ENCODE measurements around the gene LCN15.

DNA sequence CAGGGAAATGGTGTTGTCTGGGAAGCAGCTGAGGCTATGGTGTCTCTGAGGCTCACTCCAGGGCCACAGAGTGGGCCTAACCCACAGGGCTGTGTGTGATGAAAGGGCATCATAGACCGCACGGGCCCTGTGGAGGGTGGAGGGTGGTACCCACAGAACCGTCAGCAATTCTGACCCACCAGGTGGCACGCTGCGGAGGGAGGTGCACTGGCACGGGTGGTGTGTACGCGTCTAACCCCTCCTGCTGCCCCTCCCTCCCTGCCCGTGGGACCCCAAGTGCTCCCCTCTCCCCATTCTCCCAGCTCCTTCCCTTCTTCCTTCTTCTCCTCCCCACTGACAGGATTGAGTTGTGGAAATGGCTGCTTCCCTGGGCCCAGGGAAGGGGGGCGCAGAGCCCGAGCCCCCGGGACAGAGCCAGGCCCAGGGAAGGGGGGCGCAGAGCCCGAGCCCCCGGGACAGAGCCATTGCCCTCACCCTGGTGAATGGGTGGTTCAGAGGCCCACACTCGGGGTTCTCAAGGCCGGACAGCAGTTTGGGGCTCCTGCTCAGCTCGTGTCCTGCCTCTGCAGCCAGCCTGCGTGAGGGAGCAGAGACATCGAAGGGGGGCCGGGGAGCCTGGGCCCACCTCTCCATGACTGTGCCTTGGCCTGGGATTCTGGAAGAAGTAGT is 28.4 kb downstream of the LCN15 start:
- TF ChIP-seq, protein P1, sequence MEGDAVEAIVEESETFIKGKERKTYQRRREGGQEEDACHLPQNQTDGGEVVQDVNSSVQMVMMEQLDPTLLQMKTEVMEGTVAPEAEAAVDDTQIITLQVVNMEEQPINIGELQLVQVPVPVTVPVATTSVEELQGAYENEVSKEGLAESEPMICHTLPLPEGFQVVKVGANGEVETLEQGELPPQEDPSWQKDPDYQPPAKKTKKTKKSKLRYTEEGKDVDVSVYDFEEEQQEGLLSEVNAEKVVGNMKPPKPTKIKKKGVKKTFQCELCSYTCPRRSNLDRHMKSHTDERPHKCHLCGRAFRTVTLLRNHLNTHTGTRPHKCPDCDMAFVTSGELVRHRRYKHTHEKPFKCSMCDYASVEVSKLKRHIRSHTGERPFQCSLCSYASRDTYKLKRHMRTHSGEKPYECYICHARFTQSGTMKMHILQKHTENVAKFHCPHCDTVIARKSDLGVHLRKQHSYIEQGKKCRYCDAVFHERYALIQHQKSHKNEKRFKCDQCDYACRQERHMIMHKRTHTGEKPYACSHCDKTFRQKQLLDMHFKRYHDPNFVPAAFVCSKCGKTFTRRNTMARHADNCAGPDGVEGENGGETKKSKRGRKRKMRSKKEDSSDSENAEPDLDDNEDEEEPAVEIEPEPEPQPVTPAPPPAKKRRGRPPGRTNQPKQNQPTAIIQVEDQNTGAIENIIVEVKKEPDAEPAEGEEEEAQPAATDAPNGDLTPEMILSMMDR (IDR thresholded peaks at IDR 0.05; ENCODE audit: low read depth, low read length): no peak
- no peak for TF ChIP-seq EZH2phosphoT487 (IDR thresholded peaks at IDR 0.05; ENCODE audit: low read depth)

Measured in OCI-LY3 (cell line).